ENCODE measurements around the gene RFX6.
"Not testable (repeated sequence)": the region's sequence is repeated elsewhere in the genome, so short reads cannot be mapped to it uniquely, and the experiment has no call there.

The RFX6 gene, protein sequence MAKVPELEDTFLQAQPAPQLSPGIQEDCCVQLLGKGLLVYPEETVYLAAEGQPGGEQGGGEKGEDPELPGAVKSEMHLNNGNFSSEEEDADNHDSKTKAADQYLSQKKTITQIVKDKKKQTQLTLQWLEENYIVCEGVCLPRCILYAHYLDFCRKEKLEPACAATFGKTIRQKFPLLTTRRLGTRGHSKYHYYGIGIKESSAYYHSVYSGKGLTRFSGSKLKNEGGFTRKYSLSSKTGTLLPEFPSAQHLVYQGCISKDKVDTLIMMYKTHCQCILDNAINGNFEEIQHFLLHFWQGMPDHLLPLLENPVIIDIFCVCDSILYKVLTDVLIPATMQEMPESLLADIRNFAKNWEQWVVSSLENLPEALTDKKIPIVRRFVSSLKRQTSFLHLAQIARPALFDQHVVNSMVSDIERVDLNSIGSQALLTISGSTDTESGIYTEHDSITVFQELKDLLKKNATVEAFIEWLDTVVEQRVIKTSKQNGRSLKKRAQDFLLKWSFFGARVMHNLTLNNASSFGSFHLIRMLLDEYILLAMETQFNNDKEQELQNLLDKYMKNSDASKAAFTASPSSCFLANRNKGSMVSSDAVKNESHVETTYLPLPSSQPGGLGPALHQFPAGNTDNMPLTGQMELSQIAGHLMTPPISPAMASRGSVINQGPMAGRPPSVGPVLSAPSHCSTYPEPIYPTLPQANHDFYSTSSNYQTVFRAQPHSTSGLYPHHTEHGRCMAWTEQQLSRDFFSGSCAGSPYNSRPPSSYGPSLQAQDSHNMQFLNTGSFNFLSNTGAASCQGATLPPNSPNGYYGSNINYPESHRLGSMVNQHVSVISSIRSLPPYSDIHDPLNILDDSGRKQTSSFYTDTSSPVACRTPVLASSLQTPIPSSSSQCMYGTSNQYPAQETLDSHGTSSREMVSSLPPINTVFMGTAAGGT

DNA sequence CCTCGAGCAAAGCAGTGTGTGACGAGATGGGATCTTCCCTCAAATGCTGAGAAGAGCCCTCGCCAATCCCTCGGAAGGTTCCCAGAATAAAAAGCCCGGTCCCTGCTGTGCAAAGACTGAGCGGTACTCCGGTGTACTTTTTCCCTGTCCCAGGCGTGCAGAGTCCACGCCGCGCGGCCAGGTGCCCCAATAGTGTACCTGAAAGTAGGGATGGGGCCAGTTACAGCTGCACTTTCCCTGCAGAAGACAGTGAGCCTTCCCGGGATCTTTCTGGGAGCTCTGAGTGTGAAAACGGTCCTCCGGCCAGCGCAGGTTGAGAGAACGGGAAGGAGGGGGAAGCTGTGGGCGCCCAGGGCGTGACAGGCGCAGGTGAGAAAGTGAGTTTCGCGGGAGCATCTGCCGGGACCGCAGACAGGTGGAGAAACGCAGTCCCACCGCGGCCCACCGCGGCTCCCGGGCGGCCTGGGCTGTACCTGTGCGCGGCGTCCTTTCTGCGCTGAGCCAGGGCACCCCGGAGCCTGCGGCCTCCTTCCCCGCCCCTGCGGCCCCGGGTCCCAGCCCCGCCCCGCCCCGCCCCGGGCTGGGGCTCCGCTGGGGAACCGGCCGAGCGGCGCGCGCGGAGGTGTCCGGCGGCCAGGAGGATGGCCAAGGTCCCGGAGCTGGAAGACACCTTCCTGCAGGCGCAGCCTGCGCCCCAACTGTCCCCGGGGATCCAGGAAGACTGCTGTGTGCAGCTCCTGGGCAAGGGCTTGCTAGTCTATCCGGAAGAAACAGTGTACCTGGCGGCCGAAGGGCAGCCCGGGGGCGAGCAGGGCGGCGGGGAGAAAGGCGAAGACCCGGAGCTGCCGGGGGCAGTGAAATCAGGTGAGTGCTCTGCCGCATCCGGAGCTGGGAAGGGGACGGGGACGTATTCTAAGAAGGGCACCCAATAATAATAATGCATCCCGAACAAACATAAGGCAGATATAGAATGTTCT, at the start of gene RFX6:
TSS of gene RFX6 (plus strand) at position 608 of the 977 bp plus-strand sequence. CDS start at position 642, 34 bp downstream.
- DNase-seq (ENCODE audit: low read depth), result no peak

DNA sequence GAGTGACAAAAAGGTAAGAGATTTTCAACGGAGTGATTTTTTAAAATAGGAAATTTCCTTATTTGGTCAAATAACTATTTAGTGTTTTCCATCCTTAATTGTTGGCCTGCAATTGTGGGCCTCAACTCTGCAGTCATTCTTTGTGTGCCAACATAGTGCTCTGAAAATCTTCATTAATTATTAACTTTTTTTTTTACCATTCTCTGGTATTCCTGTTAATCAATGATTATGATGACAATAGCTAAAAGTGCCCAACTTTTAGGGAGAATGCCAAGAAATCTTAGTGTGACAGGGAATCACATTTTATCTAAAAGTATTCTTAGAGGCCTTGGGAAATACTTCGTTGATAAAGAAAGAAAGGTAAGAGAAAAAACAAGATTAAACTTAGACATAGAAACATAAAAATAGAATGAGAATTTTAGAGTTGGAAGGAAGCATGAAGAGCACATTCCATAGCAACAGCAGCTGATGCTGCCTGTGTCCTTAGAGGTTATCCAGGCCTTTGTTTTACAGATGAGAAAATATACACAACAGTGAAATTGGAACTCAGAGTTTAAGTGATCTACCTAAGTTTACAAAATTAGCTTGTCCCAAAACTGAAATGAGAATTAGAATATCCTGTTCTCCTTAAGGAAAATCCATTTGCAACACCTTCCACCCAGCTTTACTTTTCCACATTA, 49.3 kb upstream of the RFX6 start:
- DNase-seq (ENCODE audit: low read depth), result no peak

DNA sequence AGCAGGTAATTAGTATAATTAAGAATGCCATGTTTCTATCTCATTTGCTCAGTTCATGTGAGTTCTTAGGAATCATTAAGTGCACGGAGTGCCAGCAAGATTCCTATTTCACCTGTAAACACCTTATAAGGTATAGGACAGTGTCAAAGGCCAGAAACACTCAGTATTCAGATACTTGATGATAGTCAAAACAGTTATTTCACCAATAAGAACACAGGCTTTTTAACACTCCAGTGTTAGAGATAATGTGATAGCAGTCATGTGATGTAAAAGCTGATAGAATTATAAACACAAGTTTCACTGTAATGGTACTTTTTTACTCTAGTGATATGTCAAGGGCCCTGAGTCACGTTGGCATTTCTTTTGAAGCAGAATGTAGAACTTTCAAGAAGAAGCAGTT, 48.1 kb upstream of the RFX6 start, which contains the start of gene GPRC6A:
TSS of gene GPRC6A (minus strand) at position 101 of the 400 bp plus-strand sequence. CDS start at position 31, 70 bp downstream.
- no peak for DNase-seq (ENCODE audit: low read depth)

DNA sequence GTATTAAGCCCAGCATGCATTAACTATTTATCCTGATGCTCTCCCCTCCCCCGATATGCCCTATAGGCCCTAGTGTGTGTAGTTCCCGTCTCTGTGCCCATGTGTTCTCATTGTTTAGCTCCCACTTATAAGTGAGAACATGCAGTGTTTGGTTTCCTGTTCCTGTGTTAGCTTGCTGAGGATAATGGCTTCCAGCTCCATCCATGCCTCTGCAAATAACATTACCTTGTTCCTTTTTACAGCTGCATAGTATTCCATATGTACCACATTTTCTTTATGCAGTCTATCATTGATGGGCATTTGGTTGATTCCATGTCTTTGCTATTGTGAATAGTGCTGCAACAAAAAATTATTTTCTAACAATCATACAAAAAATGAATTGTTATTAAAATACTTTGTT, 42.5 kb upstream of the RFX6 start:
- not testable (repeated sequence) for DNase-seq (ENCODE audit: low read depth)

DNA sequence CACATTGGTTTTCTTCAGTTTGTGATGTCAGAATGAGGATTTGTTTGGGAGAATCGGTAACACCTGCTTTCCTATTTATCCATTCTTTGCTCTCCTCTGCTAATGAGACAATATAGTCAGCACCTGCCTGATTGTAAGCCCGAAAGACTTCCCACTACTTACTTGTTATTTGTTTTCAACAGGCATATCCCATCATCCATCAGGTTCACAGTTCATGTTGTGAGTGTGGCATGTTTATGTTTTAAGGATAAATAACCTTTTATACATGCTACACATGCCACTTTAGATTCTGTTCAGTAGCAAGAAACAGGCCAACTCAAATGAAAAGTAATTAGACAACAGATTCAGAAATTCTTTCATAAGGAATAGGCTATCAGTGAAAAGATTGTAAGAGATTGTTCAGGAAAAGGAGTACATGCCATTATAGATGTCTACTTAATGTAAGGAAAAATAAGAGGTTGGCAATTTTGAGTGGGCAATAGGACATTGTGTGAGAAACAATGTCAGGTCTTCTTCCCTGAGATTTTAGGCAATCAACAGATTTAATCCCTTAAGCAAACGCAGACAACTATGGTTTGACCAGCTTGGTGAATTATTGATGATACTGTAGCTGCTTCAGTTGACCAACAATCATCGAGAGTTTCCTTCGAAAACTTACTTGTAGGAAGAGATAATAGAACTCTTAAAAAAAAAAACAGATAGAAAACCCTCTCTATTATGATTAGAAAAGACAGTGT, 40.3 kb upstream of the RFX6 start:
- no peak for DNase-seq (ENCODE audit: low read depth)

DNA sequence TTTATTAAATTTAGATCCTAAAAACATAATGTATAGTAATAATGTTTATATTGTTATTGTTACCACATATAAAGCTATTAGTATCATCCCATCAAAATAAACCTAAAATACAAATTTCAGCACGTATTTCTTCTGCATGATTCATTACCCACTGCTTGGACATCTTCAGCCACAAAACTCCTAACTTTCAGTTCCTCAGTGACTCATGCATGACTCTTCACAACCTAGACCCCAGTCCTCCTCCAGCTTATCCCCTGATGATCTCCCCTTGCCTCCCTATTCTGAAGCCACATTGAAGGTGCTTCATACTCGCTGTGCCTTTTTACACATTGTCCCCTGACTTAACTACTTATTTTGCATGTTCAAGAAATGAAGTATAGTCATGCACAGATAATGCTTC, 37.0 kb upstream of the RFX6 start:
- DNase-seq (ENCODE audit: low read depth), result no peak

DNA sequence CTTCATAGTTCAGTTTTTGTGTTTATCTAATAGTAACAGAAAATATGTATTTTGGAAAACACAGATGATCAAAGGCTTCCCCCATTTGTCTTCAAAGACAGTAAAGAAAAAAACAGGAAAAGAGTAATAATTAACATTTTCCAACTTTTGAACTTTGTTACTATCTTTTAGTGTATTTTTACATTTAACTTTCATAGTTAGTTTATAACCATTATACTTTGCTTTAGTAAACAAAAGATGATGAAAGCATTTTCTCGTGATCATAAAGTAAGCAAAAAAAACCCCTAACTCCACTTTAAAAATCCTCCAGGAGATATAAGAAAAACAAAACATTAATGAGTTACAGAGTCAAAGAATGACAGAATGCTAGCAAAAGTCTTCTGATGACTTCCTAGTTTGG, 34.6 kb upstream of the RFX6 start:
- DNase-seq (ENCODE audit: low read depth), result no peak

DNA sequence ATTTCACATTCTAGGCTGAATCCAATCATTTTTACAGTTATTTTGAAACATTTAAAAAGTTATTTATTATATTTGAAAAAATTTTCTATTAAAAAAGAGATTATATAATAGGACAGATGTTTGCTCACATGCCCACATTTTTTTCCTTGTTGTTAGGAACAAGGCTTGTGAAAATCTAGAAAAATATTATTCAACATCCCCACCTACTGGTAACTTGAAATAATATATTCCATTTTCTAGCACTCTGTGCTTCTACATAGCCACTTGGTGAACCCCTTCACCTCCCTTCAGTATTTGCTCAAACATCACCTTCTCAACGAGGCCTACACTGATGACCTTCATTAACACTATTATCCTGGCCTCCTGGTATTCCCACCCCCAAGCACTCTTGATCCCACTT, 29.8 kb upstream of the RFX6 start:
- DNase-seq (ENCODE audit: low read depth), result no peak

DNA sequence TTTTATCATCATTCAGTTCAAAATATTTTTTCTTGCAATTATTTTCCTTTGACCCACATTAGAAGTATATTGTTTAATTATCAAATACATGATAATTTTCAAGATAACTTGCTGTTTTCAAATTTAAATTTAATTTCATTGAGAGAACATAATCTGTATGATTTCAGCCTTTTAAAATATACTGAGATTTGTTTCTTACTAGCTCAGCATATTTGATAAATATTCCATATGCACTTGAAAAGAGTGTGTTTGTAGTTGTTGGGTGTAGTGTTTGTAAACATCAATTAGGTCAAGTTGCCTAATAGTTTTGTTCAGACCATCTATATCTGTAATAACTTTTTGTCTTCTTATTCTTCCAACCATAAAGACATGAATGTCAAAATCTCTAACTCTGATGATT, 19.0 kb upstream of the RFX6 start:
- DNase-seq (ENCODE audit: low read depth), result no peak

DNA sequence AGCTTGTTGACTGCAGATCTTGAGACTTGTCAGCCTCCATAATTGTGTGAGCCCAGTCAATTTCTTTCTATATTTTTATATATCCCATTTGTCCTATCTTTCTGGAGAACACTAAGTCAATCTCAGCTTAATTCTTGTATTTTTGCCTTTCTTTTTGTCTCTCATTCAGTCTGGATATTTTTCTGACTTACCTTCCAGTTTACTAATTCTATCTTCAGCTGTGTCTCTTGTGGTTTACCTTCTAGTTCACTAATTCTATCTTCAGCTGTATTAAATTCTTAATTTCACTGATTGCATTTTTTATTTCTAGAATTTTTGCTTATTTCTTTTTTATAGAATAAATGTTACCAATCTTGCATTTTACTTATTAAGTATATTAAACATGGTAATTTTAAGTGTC, 17.8 kb upstream of the RFX6 start:
- DNase-seq (ENCODE audit: low read depth), result no peak

DNA sequence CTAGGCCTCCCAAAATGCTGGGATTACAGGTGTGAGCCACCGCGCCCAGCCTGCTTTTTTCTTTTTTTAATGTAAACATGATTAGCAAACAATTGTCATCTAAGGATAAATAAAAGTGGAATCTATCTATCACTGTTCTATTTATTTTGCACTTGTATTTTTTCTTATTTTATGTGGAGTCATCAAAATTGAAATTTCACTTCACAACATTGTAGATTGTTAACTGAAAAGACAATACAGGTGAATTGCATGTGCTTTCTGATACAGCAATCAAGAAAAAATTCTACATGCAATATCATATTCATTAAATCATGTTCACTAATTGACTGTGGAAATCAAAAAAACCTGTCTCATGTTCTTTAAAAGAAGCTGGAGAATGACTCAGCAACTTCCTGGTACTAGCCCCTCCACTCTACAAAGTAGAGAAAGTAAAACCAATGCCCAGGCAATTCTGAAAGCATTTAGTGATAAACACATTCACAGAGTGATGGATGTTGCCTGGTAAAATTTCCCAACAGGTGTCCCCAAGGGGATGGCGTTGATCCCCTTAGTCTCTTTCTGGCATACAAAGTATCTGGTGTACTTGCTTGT, 10.7 kb upstream of the RFX6 start:
- DNase-seq (ENCODE audit: low read depth), result no peak

DNA sequence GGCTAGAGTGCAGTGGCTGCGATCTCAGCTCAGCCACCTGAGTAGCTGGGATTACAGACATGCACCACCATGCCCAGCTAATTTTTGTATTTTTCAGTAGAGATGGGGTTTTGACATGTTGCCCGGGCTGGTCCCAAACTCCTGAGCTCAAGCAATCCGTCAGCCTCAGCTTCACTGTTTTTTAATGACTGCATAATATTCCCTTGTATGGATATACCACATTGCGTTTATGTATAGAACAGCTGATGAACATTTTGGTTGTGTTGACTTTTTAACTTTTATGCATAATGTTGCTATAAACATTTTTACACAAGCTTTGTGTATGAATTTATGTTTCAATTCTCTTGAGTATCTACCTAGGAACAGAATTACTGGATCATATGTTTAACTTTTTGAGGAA, 4.3 kb upstream of the RFX6 start:
- no peak for DNase-seq (ENCODE audit: low read depth)

DNA sequence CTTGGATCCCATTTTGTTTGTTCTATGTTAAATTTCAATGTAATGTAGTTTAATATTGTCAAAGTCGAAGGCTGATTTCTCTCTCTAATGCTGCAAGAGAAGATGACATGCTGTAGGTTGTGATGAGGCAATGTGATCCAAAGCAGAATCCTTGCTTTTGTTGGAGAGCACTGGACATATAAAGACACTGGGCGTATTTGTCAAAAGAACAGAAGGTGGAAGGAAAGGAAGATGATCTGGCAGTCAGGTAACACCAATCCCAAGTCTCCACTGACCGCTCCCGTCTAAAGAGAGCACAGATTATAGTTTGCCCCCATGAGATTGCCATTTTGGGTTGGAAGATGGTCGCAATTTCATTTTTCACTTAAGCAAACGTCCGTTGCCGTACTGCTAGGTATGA, 935 bp upstream of the RFX6 start:
- DNase-seq (ENCODE audit: low read depth), result no peak

DNA sequence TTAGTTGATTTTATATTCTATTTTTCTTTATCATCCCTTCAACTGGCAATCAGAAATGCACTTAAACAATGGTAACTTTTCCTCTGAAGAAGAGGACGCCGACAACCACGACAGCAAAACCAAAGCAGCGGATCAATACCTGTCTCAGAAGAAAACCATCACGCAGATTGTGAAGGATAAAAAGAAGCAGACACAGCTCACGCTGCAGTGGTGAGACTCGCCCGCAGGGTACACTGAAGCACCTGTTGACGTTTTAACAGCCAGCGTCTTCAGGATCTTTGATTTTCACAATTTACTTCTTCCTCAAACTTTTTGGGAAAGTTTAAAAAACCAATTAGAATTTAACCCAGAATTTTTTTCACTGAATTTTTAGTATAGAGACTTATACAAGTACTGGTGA, 701 bp downstream of the RFX6 start:
- DNase-seq (ENCODE audit: low read depth), result no peak

DNA sequence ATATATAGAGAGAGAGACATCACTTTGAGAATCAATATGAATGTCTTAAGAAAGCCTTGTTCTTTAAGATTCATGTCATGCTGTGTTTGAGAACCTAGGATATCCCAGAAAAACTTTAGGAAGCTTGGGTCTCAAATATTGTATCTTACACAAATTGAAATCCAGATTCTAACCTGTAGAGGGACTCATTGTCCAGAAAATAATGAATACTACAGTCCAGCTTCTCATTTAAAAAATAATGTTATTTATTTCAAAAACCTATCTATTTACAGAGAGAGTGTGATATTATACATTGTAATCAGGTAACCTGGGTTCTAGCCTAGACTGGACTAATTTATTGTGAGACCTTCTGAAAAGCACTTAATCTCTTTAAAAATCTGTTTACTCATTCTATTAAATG, 4.2 kb downstream of the RFX6 start:
- DNase-seq (ENCODE audit: low read depth), result no peak

DNA sequence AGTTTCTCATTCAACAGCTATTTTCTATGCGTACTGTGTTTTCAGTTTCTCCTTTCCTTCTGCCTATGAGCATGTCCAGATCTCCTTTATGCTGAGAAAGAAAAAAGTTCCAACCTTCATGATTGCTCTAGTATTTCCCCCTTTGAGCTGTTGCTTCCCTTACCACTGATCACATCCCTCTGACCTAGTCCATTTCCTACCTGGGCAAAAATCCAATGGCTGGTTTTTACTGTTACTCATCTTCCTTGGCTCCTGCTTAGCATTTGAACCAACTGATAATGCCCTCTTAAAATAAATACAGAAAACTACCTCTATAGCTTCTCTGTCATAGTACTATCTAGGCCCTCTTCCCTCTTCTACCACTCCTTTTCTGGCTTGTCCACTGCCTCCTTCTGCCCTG, 6.0 kb downstream of the RFX6 start:
- DNase-seq (ENCODE audit: low read depth), result no peak

DNA sequence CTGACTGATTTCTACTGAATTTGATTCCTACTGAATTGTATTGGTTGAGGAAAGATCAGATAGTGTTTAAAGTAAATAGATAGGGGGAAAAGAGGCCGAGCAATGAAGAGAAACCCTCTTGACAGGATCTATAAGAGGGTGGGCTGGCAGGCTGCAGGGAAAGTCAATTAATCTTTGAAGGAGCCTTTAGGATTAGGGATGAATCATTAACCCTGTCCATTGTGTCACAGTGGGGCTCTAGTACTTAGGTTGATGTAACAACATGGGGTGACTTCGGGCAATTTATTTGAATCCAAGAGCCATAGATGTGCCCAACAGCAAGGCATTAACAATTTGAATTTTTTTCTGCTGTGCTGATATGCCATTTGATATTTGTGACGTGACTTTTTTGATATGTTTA, 7.5 kb downstream of the RFX6 start:
- DNase-seq (ENCODE audit: low read depth), result no peak

DNA sequence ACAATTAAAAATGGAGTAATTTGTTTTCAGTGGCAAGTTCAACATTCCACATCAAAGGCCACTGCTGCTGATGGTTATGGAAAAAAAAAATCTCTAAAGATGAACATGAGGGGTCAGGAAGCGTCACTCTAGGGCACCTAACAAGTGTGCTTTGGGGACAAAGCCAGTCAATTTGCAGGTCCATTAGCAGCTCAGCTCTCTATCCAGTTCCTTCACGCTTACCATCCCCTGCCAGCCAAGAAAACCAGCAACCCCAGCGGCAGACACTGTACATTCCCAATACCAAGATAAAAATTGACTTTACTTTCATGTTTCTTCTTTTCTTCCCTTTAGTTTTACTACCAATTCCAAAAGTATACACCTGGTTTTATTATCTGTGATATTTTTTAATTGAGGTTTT, 10.1 kb downstream of the RFX6 start:
- DNase-seq (ENCODE audit: low read depth), result no peak

DNA sequence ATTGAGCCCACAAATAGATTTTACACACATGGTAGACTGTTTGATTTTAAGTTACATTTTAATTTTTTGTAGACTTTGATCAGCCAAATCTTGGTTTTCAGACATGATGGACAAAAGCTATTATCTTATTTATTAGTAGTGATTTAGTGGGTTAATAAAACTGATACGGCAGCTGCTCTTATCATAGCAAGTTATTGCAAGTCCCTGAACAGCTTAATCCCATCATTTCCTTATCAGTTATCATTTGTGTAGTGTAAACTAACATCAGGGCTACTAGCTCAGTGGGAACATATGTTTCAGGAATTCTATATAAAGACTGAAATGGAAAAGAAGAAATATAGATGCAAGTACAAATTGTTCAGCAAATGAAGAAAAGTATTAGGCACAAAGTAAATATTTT, 10.9 kb downstream of the RFX6 start:
- no peak for DNase-seq (ENCODE audit: low read depth)

DNA sequence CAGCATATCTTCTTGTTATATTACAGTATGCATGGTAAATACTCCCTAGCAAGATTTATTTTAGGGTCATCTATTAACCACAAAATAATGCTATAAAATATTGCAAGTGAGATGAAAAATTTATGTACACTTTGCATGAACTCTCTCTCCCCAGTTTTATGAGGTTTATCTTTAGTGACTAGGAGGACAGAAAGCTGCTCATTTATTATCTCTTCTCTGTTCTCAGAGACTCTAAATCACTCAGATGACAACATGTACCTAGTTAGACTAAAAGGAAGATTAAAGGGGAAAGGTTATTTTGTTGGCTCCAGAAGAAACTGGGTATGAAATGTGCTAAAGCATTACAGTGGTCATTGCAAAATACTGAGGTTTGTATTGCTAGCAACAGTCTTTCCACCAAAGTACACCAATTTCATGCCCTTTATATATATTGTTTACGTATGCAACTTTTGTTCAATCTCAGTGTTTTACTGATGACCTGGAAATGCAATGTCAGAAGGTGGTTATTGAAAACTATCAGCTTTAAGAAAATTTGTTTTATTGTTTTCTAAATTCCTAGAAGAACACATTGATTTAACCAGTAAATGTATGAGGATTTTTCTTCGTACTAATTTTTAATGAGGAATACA, 11.8 kb downstream of the RFX6 start:
- no peak for DNase-seq (ENCODE audit: low read depth)
